ENCODE measurements around the gene RAI1.
"Not testable (repeated sequence)": the region's sequence is repeated elsewhere in the genome, so short reads cannot be mapped to it uniquely, and the experiment has no call there.

Gene RAI1

DNA sequence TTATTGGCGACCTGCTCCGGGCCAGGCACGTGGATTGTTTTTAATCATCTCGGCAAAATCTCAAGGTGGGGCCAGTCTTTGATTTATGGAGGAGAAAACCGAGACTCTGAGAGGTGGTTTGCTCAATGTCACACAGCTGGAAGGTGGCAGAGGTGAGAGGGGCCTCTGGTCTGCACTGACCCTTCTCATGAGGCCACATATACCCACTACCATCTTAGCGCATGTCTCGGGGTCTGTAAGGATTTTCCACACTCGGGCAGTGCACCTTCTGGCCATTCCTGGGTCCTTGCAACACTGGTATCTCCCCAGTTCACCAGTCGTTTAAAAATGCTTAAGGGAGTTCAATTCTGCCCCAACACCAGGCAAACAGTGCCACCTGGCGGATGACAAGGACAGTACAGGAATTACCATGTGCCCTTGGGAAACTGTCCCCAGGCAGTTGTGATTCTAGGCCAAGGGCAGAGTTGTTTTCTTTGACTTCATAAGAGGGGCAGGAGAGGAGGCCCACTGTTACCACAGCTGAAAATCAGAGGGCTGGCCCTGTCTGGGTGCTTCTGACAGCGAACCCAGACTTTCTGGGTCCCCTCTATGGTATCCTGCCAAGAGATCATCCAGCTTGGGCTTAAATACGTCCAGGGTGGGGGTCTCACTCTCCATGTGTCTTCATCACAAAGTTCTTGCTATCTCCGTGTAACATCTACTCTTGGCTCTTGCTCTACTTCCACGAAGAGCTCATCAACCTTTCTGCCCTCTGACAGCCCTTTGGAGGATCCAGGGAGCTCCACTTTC lies 39.4 kb upstream of the RAI1 start:
- H3K4me3 ChIP-seq (ENCODE audit: low read depth, low read length), result no peak overlapping the region
- peak; percentile 86 for TF ChIP-seq CTCF (IDR thresholded peaks at IDR 0.05; ENCODE audit: insufficient read depth, low read depth, low read length, missing control alignments)
- peak; percentile 83 for DNase-seq (ENCODE audit: low read depth)

- not testable (repeated sequence) for DNase-seq (ENCODE audit: low read depth); H3K4me3 ChIP-seq (ENCODE audit: low read depth, low read length)
Measured at GRCh38 chr17:17645148-17645547, 36.1 kb upstream of the RAI1 start.

- DNase-seq (ENCODE audit: low read depth), result no peak
- TF ChIP-seq CTCF (IDR thresholded peaks at IDR 0.05; ENCODE audit: insufficient read depth, low read depth, low read length, missing control alignments), result no peak
- no peak overlapping the region for H3K4me3 ChIP-seq (ENCODE audit: low read depth, low read length)
Measured at GRCh38 chr17:17645961-17646360, 35.3 kb upstream of the RAI1 start.

DNA sequence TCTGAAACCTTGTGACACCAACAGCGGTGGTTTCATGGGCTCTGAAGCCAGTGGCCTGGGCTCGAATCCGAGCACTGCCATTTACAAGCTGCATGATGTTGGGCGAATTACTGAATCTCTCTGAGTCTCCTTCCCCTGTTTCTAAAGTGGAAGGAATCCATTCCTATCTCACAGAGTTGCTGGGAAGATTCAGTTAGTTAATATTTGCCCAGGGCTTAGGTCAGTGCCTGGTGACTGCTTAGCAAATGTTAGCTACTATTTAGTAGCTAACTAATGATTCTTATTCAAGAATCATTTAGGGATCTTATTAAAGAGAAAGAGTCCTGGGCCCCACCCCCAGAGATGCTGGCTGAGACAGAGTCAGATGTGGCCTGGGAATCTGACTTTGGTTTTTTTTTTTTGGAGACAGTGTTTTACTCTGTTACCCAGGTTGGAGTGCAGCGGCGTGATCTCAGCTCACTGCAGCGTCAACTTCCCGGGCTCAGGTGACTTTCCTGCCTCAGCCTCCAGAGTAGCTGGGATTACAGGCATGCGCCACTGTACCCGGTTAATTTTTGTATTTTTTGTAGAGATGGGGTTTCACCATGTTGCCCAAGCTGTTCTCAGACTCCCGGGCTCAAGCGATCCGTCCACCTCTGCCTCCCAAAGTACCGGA lies 33.6 kb upstream of the RAI1 start:
- DNase-seq (ENCODE audit: low read depth), result no peak
- no peak overlapping the region for H3K4me3 ChIP-seq (ENCODE audit: low read depth, low read length)
- TF ChIP-seq CTCF (IDR thresholded peaks at IDR 0.05; ENCODE audit: insufficient read depth, low read depth, low read length, missing control alignments), result no peak

GRCh38 chr17:17648762-17649161 lies 32.5 kb upstream of the RAI1 start:
- no peak for DNase-seq (ENCODE audit: low read depth)
- no peak for TF ChIP-seq CTCF (IDR thresholded peaks at IDR 0.05; ENCODE audit: insufficient read depth, low read depth, low read length, missing control alignments)
- H3K4me3 ChIP-seq (ENCODE audit: low read depth, low read length), result no peak overlapping the region

- TF ChIP-seq CTCF (IDR thresholded peaks at IDR 0.05; ENCODE audit: insufficient read depth, low read depth, low read length, missing control alignments), result no peak
- no peak for DNase-seq (ENCODE audit: low read depth)
- no peak overlapping the region for H3K4me3 ChIP-seq (ENCODE audit: low read depth, low read length)
Measured at GRCh38 chr17:17650959-17651358, 30.3 kb upstream of the RAI1 start.

GRCh38 chr17:17653343-17653742 lies 27.9 kb upstream of the RAI1 start:
- no peak for DNase-seq (ENCODE audit: low read depth)
- no peak overlapping the region for H3K4me3 ChIP-seq (ENCODE audit: low read depth, low read length)
- no peak for TF ChIP-seq CTCF (IDR thresholded peaks at IDR 0.05; ENCODE audit: insufficient read depth, low read depth, low read length, missing control alignments)

Measured in GM12865 (cell line).